HEK293T (cell line): ENCODE results near the gene PIEZO2.

ENCODE experiments used
- CTCF ChIA-PET: fragments of 350-600 bp; formaldehyde crosslinking; extraction: SDS; loops from one replicate; lab custom pipeline; 2021; ENCODE audit warnings: antibody characterized with exemption, inconsistent platforms; lab: Yijun Ruan, JAX
- POLR2A ChIA-PET: fragments of 350-600 bp; formaldehyde crosslinking; extraction: SDS; loops from one replicate; lab custom pipeline; 2020; ENCODE audit warnings: antibody characterized with exemption, inconsistent platforms; lab: Yijun Ruan, JAX
- DNase-seq: peaks from one replicate; pipeline ENCODE4 v3.0.0; 2012; ENCODE audit warnings: mixed read lengths; ENCODE audit errors: extremely low spot score
- ARNT ChIP-seq: fragments of 450-650 bp; IDR thresholded peaks from 2 replicates; pipeline ENCODE4 v1.6.1; 2017; ENCODE audit warnings: mild to moderate bottlenecking
- BHLHE40 ChIP-seq: fragments of 450-650 bp; IDR thresholded peaks from 2 replicates; pipeline ENCODE4 v1.6.1; 2016; ENCODE audit warnings: mild to moderate bottlenecking, moderate library complexity, borderline replicate concordance
- CTBP1 ChIP-seq: fragments of 450-650 bp; IDR thresholded peaks from 2 replicates; pipeline ENCODE4 v1.6.1; 2016; ENCODE audit warnings: borderline replicate concordance
- ELF4 ChIP-seq: fragments of 450-650 bp; IDR thresholded peaks from 2 replicates; pipeline ENCODE4 v1.6.1; 2017; ENCODE audit warnings: antibody characterized with exemption
- FOXA1 ChIP-seq: fragments of 450-650 bp; IDR thresholded peaks from 2 replicates; pipeline ENCODE4 v1.6.1; 2016; ENCODE audit warnings: mild to moderate bottlenecking
- FOXK2 ChIP-seq: fragments of 450-650 bp; IDR thresholded peaks from 2 replicates; pipeline ENCODE4 v1.6.1; 2016; ENCODE audit warnings: mild to moderate bottlenecking
- FOXM1 ChIP-seq: fragments of 450-650 bp; IDR thresholded peaks from 2 replicates; pipeline ENCODE4 v1.6.1; 2017; ENCODE audit warnings: mild to moderate bottlenecking, borderline replicate concordance
- HDGF ChIP-seq: fragments of 450-650 bp; IDR thresholded peaks from 2 replicates; pipeline ENCODE4 v1.6.1; 2017; ENCODE audit warnings: antibody characterized with exemption, borderline replicate concordance
- L3MBTL2 ChIP-seq: fragments of 450-650 bp; conservative IDR thresholded peaks from 2 replicates; pipeline ENCODE4 v1.6.1; 2016; ENCODE audit warnings: mild to moderate bottlenecking
- LEF1 ChIP-seq: fragments of 450-650 bp; IDR thresholded peaks from 2 replicates; pipeline ENCODE4 v1.6.1; 2017; ENCODE audit warnings: mild to moderate bottlenecking, borderline replicate concordance
- NFRKB ChIP-seq: fragments of 450-650 bp; IDR thresholded peaks from 2 replicates; pipeline ENCODE4 v1.6.1; 2016; ENCODE audit warnings: mild to moderate bottlenecking, moderate library complexity
- PKNOX1 ChIP-seq: fragments of 450-650 bp; IDR thresholded peaks from 2 replicates; pipeline ENCODE4 v1.6.1; 2016
- SP1 ChIP-seq: fragments of 450-650 bp; IDR thresholded peaks from 2 replicates; pipeline ENCODE4 v1.6.1; 2017
- SUZ12 ChIP-seq: fragments of 450-650 bp; IDR thresholded peaks from 2 replicates; pipeline ENCODE4 v1.6.1; 2016; ENCODE audit warnings: mild to moderate bottlenecking
- TARDBP ChIP-seq: fragments of 450-650 bp; IDR thresholded peaks from 2 replicates; pipeline ENCODE4 v1.6.1; 2016
- ZNF384 ChIP-seq: fragments of 450-650 bp; IDR thresholded peaks from 2 replicates; pipeline ENCODE4 v1.6.1; 2016

The PIEZO2 gene

GRCh38 chr18:10705291-10705690 lies 444.1 kb downstream of the PIEZO2 start:
- DNase-seq: no peak
- ChIA-PET CTCF (no interaction called here), POLR2A (no interaction called here)
- no peak for TF ChIP-seq CTBP1
- TF ChIP-seq SP1: no peak
- no peak for TF ChIP-seq ZNF384
- no peak for TF ChIP-seq PKNOX1
- TF ChIP-seq BHLHE40: no peak
- TF ChIP-seq NFRKB: no peak
- TF ChIP-seq HDGF: no peak
- TF ChIP-seq TARDBP: no peak
- TF ChIP-seq FOXK2: no peak
- no peak for TF ChIP-seq FOXA1
- no peak for TF ChIP-seq ARNT
- TF ChIP-seq ELF4: no peak
- TF ChIP-seq L3MBTL2: no peak
- TF ChIP-seq SUZ12: no peak
- TF ChIP-seq LEF1: no peak
- TF ChIP-seq FOXM1: no peak

DNA sequence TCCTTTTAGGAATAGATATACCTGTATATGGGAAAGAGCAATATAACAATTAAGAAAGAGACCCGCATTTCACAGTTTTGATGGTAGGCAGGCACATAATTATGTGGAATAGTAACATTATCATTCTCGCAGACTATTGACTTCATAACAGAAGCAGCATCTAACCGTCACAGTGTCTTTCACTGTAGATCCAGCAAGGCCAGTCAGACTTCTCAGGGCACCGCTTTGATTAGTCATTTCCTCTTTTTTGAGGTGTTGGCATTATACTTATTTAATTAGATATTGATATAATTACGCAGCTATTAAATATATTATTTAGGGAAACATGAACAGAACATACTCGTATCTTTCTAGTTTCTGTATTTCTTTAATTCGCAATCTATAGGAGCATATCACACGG lies 447.2 kb downstream of the PIEZO2 start:
- no peak for DNase-seq
- TF ChIP-seq L3MBTL2: no peak
- no peak for TF ChIP-seq TARDBP
- TF ChIP-seq SUZ12: no peak
- no peak for TF ChIP-seq FOXA1
- TF ChIP-seq SP1: no peak
- TF ChIP-seq FOXK2: no peak
- no peak for TF ChIP-seq BHLHE40
- no peak for TF ChIP-seq CTBP1
- no peak for TF ChIP-seq NFRKB
- no peak for TF ChIP-seq PKNOX1
- no peak for TF ChIP-seq ELF4
- no peak for TF ChIP-seq FOXM1
- TF ChIP-seq HDGF: no peak
- TF ChIP-seq ARNT: no peak
- ChIA-PET CTCF (no interaction called here), POLR2A (no interaction called here)

GRCh38 chr18:10690366-10690765 lies 459.0 kb downstream of the PIEZO2 start:
- CTCF ChIA-PET: no interaction called here
- TF ChIP-seq NFRKB (no peak), FOXA1 (no peak), TARDBP (no peak), ZNF384 (no peak), FOXM1 (no peak), BHLHE40 (no peak), CTBP1 (no peak), ARNT (no peak), LEF1 (no peak), L3MBTL2 (no peak), HDGF (no peak), SUZ12 (no peak), ELF4 (no peak), FOXK2 (no peak), PKNOX1 (no peak)
- POLR2A ChIA-PET: no interaction called here
- DNase-seq: no peak

GRCh38 chr18:10690035-10690329 lies 459.4 kb downstream of the PIEZO2 start:
- CTCF ChIA-PET: no interaction called here
- TF ChIP-seq ZNF384 (no peak), ELF4 (no peak), HDGF (no peak), FOXM1 (no peak), PKNOX1 (no peak), LEF1 (no peak), ARNT (no peak), L3MBTL2 (no peak), SP1 (no peak), SUZ12 (no peak), FOXK2 (no peak), NFRKB (no peak), TARDBP (no peak), CTBP1 (no peak), FOXA1 (no peak), BHLHE40 (no peak)
- POLR2A ChIA-PET: no interaction called here
- DNase-seq: no peak

- ChIA-PET CTCF (no interaction called here), POLR2A (no interaction called here)
- TF ChIP-seq ARNT (no peak), SUZ12 (no peak), SP1 (no peak), HDGF (no peak), ZNF384 (no peak), L3MBTL2 (no peak), FOXM1 (no peak), TARDBP (no peak), CTBP1 (no peak), BHLHE40 (no peak), FOXK2 (no peak), FOXA1 (no peak), NFRKB (no peak), PKNOX1 (no peak), LEF1 (no peak), ELF4 (no peak)
- no peak for DNase-seq
Measured at GRCh38 chr18:10689236-10690034, 459.9 kb downstream of the PIEZO2 start.
